ENCODE data around the gene BARX1. TPM values are rescaled to one million over a fixed set of nuclear protein-coding genes. Genes with fewer than 3 reads are reported as not detected.
"Not testable (repeated sequence)": the region's sequence is repeated elsewhere in the genome, so short reads cannot be mapped to it uniquely, and the experiment has no call there.

The BARX1 gene
- 0.32 TPM for polyA plus RNA-seq (2013, experiment 1 of 2; ENCODE audit: insufficient read length)
- polyA plus RNA-seq (2013, experiment 2 of 2; ENCODE audit: insufficient read length): 0.13 TPM

GRCh38 chr9:93955111-93955980 lies at the start of gene BARX1:
TSS of gene BARX1 (minus strand) at chr9:93955355. CDS start at chr9:93955146, 209 bp downstream.
- DNase-seq: no peak

GRCh38 chr9:94002316-94003140 lies 47.4 kb upstream of the BARX1 start:
- DNase-seq: peak; percentile 42

GRCh38 chr9:93996863-93997262 lies 41.7 kb upstream of the BARX1 start:
- DNase-seq: no peak

GRCh38 chr9:93996367-93996766 lies 41.2 kb upstream of the BARX1 start:
- no peak for DNase-seq

- DNase-seq: no peak
Measured at GRCh38 chr9:93994545-93994944, 39.4 kb upstream of the BARX1 start.

GRCh38 chr9:93994132-93994531 lies 39.0 kb upstream of the BARX1 start:
- no peak for DNase-seq

- no peak for DNase-seq
Measured at GRCh38 chr9:93992830-93993229, 37.7 kb upstream of the BARX1 start.

- DNase-seq: no peak
Measured at GRCh38 chr9:93990448-93990847, 35.3 kb upstream of the BARX1 start.

GRCh38 chr9:93988056-93988455 lies 32.9 kb upstream of the BARX1 start:
- no peak for DNase-seq

- DNase-seq: no peak
Measured at GRCh38 chr9:93984860-93985259, 29.7 kb upstream of the BARX1 start.

- no peak for DNase-seq
Measured at GRCh38 chr9:93983875-93984274, 28.7 kb upstream of the BARX1 start.

- no peak for DNase-seq
Measured at GRCh38 chr9:93979721-93980120, 24.6 kb upstream of the BARX1 start.

GRCh38 chr9:93978551-93978950 lies 23.4 kb upstream of the BARX1 start:
- DNase-seq: no peak

GRCh38 chr9:93976973-93977372 lies 21.8 kb upstream of the BARX1 start:
- no peak for DNase-seq

- DNase-seq: no peak
Measured at GRCh38 chr9:93976081-93976480, 20.9 kb upstream of the BARX1 start.

- DNase-seq: no peak
Measured at GRCh38 chr9:93975262-93975661, 20.1 kb upstream of the BARX1 start.

- DNase-seq: no peak
Measured at GRCh38 chr9:93974151-93974550, 19.0 kb upstream of the BARX1 start.

- not testable (repeated sequence) for DNase-seq
Measured at GRCh38 chr9:93972655-93973054, 17.5 kb upstream of the BARX1 start.

- no peak for DNase-seq
Measured at GRCh38 chr9:93969328-93969661, 14.1 kb upstream of the BARX1 start.

GRCh38 chr9:93968451-93969327 lies 13.5 kb upstream of the BARX1 start:
- peak; percentile 39 for DNase-seq

GRCh38 chr9:93967020-93967803 lies 12.1 kb upstream of the BARX1 start:
- no peak for DNase-seq

Data from fibroblast of skin of back (primary cell).